ENCODE measurements around the gene NRDE2.

DNA sequence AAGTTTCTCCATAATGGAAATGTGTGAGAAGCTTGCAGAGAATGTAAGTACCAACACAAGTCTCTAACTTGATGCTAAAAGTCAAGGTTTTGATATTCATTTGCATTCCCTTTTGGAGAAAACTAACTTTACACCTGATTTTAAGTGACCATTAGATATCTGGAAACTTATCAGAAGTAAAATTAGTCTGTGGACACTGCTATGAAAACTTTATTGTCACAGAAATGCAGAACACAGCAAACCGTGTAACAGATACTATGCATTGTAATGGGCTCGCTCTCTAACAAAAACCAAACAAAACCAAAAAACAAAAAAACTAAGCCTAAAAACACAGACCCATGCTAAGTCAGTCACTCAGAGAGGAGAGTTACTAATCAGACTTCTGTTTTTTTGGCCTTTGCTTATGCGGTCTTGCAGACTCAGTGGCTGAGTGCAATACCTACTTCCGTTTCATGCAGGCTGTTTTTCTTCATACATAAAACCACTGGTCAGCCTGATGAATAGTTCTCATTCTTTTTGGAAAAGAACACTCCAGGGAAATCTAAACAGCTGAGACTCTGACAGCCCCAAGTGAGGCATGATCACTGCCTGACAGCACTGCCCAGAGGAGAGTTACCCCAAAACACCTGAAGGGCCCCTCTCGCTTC is 35.7 kb downstream of the NRDE2 start:
- TF ChIP-seq, protein P1, sequence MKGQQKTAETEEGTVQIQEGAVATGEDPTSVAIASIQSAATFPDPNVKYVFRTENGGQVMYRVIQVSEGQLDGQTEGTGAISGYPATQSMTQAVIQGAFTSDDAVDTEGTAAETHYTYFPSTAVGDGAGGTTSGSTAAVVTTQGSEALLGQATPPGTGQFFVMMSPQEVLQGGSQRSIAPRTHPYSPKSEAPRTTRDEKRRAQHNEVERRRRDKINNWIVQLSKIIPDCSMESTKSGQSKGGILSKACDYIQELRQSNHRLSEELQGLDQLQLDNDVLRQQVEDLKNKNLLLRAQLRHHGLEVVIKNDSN (IDR thresholded peaks at IDR 0.05) = no peak
- TF ChIP-seq TEAD4 (IDR thresholded peaks at IDR 0.05) (no peak), EP300 (IDR thresholded peaks at IDR 0.05; ENCODE audit: borderline replicate concordance) (no peak)
- TF ChIP-seq, protein P2, sequence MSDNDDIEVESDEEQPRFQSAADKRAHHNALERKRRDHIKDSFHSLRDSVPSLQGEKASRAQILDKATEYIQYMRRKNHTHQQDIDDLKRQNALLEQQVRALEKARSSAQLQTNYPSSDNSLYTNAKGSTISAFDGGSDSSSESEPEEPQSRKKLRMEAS (IDR thresholded peaks at IDR 0.05) = no peak
